Measurements from ENCODE around the gene PLET1.

GRCh38 chr11:112210890-112211289 is 49.8 kb downstream of the PLET1 start:
- no peak for TF ChIP-seq CTCF (IDR thresholded peaks at IDR 0.05; ENCODE audit: insufficient read depth, low read length, poor library complexity, severe bottlenecking)
- no peak for TF ChIP-seq EZH2phosphoT487 (conservative IDR thresholded peaks at IDR 0.05; ENCODE audit: low read length)
